Pons (tissue), 1 donor: ENCODE measurements around the gene DDX11.
"Not testable (repeated sequence)": the region's sequence is repeated elsewhere in the genome, so short reads cannot be mapped to it uniquely, and the experiment has no call there.

Experiments
- DNase-seq: peaks from one replicate; pipeline ENCODE4 v3.0.0-alpha.2; 2016; ENCODE audit warnings: low spot score

The DDX11 gene

DNA sequence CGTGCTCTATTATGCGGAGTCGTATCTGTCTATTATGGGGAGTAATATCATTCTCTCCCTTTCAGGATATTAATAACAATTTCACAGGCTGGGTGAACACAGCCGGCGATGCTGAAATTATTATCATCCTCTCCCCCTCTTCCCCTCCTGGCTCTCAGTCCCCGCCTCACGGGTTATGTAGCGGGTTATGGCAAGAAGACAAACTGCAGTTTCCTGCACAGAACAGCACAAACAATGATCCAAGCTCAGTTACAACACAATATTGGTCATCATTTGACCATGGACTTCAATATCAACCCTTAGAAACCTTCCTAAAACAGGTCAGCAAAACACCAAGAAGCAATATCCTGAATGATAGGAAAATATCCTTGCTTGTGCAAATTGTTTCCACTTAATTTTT lies 50.5 kb downstream of the DDX11 start:
- not testable (repeated sequence) for DNase-seq

DNA sequence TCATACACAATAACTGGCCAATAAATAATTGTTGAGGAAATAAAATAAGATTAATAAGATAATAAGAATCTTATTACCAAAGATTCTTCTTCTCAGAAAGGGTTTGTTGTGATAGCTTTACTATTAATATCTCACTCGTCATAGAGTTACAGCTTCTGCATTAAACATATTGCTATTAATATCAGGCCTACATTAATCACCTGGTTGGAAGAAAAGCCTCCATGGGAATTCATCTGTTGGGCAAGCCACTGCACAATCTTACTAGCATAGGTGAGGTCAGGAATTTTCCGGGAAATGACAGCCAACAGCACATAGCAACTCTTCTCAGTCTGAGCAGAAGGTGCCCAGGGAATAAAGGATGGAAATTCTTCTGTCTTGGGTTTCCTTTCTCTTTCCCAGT lies 51.5 kb downstream of the DDX11 start:
- not testable (repeated sequence) for DNase-seq

- not testable (repeated sequence) for DNase-seq
Observed at GRCh38 chr12:31127209-31127848, 53.7 kb downstream of the DDX11 start.

DNA sequence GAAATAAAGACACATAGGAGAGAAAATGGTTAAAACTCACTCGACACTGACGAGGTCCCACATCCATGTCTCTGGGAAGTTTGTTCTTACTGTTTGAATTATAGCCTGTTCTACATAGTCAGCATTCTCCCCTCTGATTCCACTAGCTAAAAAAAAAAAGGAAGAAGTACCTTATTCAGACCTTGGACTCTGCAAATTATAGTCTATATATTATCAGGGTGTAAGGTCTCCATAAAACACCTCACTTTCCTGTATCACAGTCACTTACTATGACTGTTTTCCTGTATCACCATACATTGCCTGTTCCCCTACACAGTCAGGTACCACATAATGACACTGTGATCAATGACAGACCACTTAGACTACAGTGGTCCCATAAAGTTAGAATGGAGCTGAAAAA lies 62.9 kb downstream of the DDX11 start:
- not testable (repeated sequence) for DNase-seq

DNA sequence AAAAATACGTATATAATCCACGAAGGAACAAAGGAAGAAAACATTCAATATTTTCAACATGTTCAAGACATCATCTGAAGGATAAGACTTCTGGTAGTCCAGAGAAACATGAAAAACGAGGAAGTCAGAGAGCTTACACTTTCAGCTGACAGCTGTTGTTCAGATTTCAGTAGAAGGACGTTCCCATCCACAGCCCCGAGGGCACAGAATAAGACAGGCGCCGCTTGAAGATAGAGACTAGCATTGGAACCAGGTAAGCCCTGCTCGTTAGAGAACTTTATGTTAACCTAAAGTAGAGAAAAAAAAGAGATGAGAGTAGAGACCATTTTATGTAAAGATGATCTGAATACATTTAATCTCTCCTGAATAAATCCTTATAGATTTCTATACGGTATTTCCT lies 71.1 kb downstream of the DDX11 start:
- DNase-seq = not testable (repeated sequence)

- not testable (repeated sequence) for DNase-seq
Observed at GRCh38 chr12:31145296-31145695, 71.6 kb downstream of the DDX11 start.

DNA sequence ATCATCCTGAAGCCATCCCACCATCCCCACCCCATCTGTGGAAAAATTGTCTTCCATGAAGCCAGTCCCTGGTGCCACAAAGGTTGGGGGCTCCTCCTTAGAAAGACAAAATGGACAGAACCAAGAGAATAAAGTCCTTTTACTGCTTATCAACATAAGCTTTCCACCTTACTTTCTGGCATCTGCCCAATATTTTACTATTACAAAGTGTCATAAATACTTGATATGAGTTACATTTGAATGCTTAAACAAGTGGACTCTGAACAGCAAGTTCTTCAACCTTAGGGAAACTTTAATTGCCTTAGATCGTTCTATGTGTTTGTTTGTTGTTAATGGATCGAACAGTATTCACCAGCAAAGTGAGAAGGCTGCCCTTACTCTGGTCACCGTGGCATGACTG lies 73.8 kb downstream of the DDX11 start:
- not testable (repeated sequence) for DNase-seq

DNA sequence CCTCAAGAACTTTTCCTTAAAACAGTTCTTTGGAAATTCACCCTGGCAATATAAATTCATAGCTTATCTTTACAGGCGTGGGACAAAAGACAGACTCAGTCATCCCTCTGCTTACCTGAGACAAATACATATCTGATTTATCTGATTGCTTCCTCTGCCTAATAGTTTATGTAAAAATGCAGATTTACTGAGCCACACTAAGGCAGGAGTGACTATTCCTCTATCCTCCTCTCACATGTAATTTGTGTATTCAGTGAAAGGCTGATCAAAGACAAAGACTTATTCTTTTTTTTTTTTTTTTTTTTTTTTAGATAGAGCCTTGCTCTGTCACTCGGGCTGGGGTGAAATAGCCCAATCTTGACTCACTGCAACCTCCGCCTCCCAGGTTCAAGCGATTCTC lies 77.1 kb downstream of the DDX11 start:
- not testable (repeated sequence) for DNase-seq
